Ecto neural progenitor cell (in vitro differentiated cells): ENCODE measurements around the gene MAPKAPK3.

Source experiments
- DNase-seq: peaks from one replicate; pipeline ENCODE4 v3.0.0-alpha.2; 2018; ENCODE audit warnings: low spot score

Gene MAPKAPK3

DNA sequence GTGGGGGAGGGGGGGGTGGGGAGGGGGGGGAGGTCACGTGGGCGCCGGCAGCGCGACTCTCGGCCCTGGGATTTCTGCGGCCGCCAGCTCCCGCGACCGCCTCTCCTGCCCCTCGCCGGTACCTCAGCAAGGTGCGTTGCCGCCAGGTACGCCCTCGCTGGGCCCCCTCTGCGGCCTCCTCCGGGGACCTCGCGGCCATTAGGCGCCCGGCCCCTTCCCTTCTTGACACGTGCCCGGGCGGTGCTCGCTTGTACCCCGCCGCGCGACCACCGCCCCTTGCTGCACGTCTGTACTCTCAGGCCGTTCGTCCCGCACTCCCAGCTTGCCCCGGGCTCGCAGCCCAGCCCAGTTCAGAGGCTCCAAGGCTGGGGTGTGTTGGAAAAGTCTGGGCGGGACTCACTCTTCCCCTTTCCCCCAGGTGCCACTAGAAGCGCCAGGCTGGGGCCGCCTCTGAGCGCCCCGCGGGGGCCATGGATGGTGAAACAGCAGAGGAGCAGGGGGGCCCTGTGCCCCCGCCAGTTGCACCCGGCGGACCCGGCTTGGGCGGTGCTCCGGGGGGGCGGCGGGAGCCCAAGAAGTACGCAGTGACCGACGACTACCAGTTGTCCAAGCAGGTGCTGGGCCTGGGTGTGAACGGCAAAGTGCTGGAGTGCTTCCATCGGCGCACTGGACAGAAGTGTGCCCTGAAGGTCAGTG is at the start of gene MAPKAPK3:
Gene MAPKAPK3 (plus strand): TSS at position 56 of the 696 bp plus-strand sequence. CDS start 415 bp downstream, at position 471.
- no peak for DNase-seq

DNA sequence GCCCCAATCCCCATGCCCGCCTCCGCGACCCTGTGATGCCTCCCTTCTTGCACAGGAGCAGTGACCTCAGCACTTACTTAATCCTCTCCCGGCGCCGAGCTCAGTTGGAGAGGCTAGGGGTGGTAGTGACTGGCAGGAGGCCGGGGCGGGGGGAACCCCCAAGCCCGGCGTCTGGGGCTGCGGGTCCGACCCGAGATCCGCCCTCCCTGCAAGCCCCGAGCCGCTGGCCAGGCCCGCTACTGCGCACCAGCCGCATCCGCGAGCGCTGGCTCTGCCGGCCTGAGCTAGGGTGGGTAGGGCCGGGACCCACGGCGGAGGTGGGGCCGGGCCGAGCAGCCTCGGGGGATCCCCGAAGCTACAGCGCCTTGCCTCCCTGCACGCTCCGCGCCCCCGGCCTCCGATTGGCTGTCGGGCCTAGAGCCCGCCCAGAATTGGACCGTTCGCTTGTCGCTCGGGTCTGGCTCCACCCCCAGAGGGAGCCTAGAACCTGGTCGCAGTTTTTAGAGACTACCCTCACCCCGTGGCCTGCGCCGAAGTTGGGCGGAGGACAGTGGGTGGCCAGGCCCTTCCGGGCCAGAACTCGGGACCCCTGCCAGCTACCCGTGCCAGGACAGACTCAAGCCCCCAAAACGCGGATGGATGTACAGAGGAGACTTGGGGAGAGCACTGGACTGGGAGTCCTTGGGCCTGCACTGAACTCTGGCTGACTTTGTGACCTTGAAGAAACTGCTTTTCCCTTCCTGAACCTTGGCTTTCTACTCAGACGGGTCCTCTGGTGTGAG is 49.4 kb upstream of the MAPKAPK3 start, which contains the start of gene C3orf18:
Gene C3orf18 (minus strand): TSS at position 362 of the 782 bp plus-strand sequence. CDS start 2,048 bp downstream, outside the sequence.
- DNase-seq, result peak; percentile 91

DNA sequence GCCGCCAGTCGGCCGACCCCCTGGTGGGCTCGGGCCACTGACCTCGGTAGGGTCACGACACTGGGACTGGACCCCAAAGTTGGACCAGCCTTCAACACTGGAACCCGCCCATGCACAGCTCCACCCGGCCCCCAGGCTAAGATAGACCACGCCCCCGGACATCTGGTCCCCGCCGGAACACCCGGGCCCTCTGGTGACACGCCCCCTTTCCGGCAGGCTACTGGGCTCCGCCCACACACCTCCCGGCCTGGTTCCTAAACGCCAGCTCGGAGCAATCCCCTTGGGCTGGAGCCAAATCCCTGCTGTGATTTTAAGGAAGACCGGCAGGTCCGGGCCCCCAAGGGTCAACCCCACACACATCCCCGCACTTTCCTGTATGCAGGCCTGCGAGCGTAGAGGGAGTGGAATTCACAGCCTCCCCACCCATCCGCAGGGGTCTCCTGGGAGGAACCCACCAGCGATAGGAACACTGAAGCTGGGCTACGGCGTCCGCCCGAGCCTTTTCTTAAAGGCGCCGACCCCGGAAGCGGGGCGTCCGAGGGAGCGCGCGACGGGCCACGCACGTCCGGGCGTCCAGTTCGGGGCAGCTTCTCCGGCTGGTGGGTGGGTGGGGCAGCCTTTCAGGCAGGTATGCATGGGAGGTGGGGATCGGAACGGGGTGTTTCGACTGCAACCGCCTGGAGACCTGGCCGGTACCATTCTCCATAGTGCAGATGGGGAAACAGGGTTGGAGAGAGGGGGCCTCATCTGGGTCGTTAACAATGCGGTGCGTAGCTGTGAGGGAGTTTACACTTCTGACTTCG is 47.8 kb upstream of the MAPKAPK3 start, which contains the start of gene HEMK1:
Gene HEMK1 (plus strand): TSS at position 576 of the 803 bp plus-strand sequence. CDS start 1,583 bp downstream, outside the sequence.
- peak; percentile 97 for DNase-seq

DNA sequence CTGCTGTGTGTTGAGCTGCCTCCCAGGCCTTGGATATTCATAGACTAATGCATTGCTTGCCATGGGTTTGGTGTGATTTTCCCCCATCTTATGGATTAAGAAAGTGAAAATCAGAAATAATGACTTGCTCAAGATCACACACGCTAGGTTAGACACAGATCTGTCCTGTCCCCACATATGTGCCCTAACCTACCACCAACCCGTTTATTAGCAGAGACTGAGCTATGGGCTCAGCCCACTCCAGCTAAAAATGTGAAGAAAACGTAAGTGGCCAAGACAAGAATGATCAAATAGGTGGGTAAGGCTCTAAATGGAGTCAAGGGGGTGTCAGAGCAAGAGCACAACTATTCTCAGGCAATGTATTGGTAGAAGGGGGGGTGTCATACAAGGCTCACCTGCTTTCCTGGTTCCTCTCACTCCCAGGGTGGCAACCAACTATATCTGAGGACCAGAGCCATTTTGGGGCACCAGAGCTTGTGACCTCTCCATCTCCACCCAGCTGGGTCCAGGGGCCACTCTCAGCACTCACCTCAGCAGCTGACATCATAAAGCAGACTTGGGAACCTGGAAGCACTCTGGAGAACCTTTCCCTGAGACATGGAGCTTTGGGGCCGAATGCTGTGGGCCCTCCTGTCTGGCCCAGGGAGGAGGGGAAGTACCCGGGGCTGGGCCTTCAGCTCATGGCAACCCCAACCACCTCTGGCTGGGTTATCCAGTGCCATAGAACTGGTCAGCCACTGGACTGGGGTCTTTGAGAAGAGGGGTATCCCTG is 46.3 kb upstream of the MAPKAPK3 start:
- no peak for DNase-seq

DNA sequence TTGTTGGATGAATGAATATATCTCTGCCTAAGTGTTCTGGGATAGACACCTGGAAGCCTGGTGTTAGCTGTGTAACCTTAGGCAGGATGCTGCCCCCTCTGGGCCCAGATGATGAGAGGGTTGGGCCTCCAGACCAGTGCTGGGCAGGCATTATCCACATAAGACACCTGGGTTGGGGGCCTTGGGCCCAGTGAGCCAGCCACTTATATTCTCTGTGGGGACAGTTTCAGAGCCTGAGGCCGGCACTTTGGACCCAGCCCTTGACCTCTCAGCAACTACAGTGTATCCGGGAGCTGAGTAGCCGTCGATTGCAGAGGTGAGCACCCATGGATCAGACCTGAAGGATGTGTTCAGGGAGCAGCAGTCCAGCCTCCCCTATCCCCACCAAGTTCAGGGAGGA is 45.5 kb upstream of the MAPKAPK3 start:
- no peak for DNase-seq

DNA sequence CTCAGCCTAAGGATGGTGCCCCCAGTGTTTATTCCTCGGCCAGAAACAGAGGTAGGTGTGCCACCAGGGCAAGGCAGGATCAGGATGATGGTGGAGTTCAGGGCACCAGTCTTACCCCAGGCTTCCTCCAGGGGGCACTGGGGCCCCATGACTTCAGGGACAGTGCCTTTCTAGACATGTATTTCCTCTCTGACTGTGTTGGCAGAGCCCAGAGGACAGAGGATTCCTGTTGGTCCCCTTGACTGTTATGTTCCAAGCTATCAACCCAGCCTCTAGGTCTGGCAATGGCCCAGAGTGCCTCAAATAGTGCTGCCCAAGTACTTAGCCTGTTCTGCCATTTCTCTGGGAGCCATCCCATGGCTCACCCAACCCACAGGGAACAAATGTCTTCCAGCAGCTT is 44.8 kb upstream of the MAPKAPK3 start:
- DNase-seq, result peak; percentile 76

DNA sequence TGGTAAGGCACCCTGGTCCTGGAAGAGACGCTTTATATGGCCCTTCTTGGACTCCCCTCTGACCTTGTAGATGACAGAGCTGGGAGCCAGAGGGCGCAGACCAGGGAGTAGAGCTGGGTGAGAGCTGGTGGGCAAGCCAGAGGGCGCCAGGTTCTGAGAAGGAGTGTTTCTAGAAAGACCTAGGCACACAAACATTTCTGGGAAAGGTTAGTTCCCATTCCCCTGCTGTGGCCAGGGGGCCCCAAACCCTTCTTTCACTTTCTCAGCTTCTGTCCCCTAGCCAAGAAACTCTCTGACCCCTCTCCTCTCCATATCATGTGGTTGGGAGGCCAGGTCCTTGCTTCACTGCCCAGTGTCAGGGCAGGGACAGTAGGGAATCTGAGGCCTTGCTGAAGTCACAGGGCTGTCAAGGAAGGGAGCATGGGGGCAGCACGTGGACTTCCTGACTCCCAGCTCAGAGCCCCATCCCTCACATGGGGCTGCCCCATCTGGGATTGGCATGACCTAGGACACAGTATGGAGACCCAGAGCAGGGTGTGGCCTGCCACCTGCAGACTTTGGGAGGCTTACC is 44.1 kb upstream of the MAPKAPK3 start:
- DNase-seq, result no peak

DNA sequence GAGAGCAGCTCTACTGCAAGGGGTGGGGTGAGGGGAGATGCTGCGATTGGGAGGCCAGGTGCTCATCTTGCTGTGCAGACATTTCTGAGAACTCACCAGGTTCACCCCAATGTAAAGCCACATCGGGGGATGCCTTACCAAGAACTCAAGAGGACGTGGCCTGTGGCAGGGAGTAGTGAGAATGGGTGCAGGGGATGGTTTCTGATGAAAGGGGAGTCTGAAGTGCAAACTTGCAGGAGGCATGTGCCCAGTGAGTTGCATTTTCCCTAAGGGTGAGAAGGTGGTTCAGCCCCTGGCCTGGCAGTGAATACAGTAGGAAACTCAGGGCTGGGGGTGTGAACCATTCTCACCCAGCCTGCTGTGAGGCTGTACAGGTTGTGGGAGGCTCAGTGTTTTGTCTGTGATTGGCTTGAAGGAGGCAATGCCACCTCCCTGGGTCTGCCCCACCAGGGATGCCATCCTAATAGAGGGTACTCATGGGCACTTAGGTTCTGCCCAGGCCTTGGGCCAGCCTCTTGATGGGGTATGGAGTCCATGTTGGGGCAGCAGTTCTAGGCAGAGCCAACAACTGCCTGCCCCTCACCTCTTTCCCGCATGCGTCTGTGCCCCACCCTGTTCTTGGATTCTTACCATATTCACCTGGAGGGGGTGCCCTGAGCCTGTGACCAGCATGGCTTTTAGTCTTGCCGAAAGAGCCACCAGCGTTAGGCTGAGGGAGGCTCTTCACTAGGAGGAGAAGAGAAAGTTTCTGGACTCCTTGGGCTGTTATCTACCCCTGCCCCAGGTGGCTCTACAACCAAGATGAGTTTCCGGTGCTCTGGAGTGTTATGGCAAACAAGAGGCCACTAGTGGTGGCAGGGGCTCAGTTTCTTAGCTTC is 43.1 kb upstream of the MAPKAPK3 start:
- no peak for DNase-seq

DNA sequence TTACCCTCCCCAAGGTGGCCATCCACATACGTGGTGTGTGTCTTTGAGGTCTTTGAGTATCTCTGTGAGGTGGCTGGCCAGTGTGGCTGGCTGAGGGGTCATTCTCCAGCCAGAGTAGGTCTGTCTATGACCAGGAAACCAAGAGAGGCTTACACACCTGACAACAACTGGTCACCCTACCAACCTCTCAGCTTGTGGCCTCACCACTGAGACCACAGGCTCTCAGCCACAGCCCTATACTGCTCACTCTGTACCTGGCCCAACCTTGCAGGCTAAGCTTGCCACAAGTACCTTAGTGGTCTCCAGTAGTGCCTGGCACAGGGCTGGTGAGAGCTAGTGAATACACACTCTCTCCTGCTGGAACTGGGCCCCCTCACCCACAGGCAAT is 42.5 kb upstream of the MAPKAPK3 start:
- DNase-seq, result no peak

DNA sequence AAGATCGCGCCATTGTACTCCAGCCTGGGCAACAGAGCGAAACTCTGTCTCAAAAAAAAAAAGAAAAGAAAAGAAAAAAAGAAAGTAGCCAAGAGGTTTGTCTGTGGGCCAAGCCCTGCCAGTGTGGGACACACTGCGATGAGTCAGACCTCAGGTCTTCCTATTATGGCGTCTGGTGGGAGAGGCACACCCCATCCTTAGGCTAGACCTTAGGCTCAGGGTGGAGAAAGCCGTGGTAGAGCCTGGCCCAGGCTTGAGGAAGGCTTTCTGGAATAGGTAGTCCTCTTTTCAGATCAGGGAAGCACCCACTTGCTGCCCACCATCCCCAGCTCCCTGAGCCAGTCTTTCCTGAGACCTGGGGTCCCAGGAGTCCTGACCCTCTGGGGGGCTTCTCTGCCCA is 41.6 kb upstream of the MAPKAPK3 start:
- no peak for DNase-seq

DNA sequence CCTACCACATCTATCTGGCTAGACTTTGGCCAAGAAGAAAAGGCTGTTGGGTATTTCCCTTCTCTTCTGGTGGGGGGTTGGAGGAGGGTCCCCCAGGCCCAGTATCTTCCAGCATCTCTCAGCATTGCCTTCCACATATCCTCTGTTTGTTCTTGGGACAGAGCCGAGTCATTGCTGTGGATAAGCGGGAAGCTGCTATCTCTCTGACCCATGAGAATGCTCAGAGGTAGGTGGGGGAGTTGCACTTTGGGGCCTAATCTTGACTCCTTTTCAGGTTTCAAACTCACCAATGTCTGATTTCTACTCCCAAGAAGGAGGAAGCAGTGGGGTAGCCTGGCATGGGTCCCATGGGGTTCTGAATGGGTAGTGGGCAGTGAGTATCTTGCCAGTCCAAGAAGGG is 39.6 kb upstream of the MAPKAPK3 start:
- no peak for DNase-seq

DNA sequence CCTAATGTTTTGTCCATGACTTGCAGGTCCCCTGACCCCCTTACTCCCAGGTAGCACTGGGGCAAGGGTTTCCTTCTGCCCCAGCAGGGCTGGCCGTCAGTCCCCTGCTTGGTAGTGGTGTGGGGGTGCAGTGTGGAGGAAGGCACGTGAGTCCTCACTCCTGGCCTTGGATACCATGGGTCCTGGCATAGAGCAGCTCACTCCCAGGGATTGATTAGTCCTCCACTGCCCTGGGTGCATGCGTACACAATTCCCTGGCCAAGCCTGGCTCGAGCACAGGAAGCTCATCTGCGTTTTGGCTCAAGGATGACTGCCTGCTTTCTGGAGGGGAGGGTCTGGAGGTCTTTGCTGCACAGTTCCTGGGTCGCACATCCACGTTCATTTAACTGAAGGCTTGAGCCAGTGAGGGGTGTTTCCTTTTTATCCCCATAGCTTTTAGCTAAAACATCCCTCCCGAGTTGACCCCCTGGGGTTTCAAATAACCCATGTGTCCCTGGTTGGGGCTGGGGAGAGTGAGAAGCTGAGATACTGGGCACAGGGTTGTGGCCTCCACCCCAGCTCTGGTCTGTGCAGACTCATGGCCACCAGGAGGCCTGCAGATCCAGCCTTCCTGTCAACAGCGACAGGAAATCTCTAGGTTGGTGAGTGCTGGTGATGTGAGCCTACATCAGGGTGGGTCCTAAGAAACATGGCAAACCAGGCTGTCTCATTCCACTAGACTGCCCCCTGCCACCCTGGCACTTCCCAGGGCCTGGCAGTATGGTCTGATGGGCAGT is 36.1 kb upstream of the MAPKAPK3 start:
- no peak for DNase-seq

DNA sequence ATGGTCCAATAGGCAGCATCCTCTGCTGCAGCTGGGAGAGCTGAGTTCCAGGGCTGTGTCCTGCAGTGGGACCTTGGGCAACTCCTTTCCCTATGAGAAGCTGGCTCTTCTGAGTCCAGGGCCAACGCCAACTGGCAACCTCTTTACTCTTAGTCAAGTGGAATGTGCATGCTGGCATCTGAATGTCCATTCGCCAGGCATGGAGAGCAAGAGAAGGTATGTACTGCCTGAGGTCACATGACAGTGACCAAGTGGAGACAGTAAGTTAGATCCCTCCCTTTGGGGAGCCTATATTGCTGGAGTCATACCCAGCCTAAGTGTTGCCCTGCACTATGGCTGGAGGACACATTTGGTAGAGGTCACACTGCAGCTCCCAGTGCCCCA is 35.5 kb upstream of the MAPKAPK3 start:
- no peak for DNase-seq

DNA sequence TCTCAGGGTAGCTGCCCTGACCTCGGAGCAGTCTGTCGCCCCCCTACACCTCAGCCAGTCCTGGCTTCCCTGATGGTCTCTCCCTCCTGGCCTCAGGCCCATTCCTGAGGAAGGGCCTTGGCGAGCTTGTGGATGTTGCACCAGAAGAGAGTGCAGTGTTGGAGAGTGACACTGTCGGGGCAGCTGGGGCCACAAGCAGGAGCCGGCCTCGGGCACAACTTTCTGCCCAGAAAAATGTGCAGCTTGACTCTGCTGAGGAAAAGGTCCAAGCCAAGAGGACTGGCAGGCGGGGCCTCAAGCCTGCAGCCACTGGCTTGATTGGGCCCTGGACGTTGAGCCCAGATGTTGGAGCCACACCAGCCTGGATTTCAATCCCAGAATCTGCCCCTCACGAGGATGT is 34.9 kb upstream of the MAPKAPK3 start:
- no peak for DNase-seq

DNA sequence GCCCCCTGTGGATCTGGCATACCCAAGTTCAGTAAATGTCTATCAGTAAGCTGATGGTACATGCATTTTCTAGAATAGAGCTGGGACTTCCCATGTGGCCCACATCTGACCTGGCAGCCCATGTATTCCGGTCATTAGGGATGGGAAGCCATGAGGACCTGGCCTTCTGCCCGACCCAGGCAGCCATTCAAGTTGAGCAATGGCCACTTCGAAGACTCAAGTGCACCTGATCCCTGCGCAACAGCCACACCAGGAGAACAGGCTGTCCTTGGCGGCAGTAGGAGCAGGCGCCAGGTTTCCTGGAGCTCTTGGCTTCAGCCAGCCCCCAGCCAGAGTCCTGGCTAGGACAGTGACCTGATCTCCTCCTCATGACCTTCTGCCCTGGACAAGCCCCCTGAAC is 33.1 kb upstream of the MAPKAPK3 start:
- DNase-seq, result no peak

DNA sequence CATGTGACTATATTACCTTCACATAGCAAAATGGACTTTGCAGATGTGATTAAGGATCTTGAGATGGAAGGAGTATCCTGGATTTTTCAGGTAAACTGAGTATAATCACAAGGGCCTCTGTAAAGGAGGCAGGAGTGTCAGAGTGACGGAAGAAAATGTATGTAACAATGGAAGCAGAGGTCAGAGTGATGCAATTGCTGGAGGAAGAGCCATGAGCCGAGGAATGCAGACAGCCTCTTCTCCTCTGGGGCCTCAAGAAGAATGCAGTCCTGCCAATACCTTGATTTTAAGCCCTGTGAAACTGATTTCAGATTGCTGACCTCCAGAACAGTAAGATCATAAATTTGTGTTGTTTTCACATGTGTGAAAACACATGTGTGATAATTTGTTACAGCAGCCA is 32.6 kb upstream of the MAPKAPK3 start:
- DNase-seq, result no peak

DNA sequence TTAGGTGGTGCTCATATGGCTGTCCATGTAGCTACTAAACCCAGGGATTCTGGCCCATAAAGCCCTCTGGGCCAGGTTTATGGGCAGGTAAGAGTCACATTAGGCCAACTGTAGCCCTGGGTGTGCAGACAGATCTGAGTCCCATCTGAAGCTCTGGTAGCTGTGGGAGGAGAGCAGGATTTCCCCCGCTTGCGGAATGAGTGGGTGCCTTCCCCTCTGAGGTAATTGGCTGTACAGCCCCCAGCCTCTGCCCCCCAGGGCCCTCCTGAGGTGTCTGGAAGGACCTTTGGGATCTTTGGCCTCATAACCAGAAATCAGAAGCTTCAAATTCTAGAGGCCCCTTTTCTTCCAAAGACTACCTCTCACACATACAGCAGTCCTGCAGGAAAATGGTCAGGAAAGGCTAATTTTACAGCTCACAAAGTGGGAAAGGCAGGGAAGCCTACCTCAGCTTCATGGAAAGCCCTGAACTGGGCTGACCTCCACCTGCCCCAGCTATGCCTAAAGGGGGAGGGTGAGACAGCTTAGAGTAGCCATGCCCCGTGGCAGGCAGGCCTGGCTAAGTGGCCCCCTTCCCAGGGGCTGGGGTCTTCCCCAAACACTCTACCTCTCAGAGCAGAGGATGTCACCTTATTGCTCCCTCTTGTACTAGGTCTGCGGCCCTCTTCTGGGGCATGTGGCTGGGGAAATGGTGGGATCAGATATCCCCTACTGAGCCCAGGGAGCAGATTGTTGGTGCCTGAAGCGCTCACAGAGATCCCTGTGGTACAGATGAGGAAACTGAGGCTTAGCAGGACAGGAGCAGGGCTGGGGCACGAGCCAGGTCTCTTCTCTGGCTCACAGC is 30.8 kb upstream of the MAPKAPK3 start:
- DNase-seq, result no peak

DNA sequence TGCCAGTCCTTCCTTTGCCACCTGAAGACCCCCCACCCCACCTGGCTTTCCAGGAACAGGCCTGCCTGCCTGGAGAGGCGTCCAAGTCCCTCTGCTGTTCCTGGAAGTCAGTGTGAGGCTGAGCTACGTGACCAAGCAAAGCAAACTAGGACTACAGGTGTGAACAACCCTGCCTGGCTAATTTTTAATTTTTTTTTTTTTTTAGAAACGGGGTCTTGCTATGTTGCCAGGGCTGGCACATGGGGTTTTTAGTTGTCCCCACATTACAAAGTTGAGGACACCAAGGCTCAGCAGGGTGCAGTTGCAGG is 30.2 kb upstream of the MAPKAPK3 start:
- no peak for DNase-seq

DNA sequence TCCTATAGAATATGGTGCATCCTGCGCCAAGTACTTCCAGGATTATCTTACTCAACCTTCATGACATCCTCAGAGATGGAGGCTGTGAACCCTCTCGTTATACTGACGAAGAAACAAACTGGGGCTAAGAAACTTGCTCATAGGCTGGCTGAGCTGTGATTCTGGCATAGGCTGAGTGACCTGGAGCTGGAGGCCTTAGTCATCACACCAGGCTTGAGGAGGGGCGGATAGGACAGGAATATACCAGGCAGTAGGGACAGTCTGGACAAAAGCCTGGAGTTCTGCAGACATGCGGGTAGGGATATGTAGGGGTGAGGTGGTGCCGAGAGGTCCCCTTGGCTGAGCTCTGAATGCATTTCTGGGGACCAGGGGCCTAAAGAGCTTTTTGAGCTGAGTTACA is 29.6 kb upstream of the MAPKAPK3 start:
- DNase-seq, result no peak
